Measurements from ENCODE around the gene EXOSC3. TPM values are rescaled to one million over a fixed set of nuclear protein-coding genes. Genes with fewer than 3 reads are reported as not detected.

The EXOSC3 gene
- total RNA-seq, 1 experiment from 2014 or later = 81.0 TPM

- Histone ChIP-seq H2AK5ac (ENCODE audit: insufficient read length, low read length) (no peak overlapping the region), H3K79me2 (ENCODE audit: insufficient read depth, low read length) (no peaks in the 10 kb centered on the region; the same call in 1 of the 2 replicates), H3K27ac (ENCODE audit: insufficient read length, low read depth, low read length) (no peak overlapping the region), H2BK15ac (ENCODE audit: low read depth, low read length) (no peak overlapping the region), H3K14ac (ENCODE audit: insufficient read depth, low read length) (no peak overlapping the region), H3K23me2 (ENCODE audit: insufficient read length, low read depth, low read length, poor library complexity, severe bottlenecking) (peaks cover 4% of the 10 kb centered on the region), H4K8ac (replicated peaks; ENCODE audit: insufficient read length, low read depth, low read length) (no peak overlapping the region), H3K9me3 (ENCODE audit: control insufficient read depth, low read depth, low read length) (no peaks in the 10 kb centered on the region), H2BK20ac (ENCODE audit: low read depth, low read length, poor library complexity, severe bottlenecking) (no peak overlapping the region), H3K9ac (ENCODE audit: extremely low read depth, insufficient read length, low read length) (no peak overlapping the region), H3K79me1 (ENCODE audit: insufficient read depth, low read depth, low read length, poor library complexity, severe bottlenecking) (no peaks in the 10 kb centered on the region), H4K20me1 (ENCODE audit: control insufficient read depth, insufficient read depth, insufficient read length) (no peaks in the 10 kb centered on the region), H4K91ac (ENCODE audit: insufficient read length, low read depth, low read length) (no peak overlapping the region), H2BK5ac (ENCODE audit: insufficient read length, low read length) (no peak overlapping the region), H3T11ph (ENCODE audit: low read length) (no peak overlapping the region), H2AFZ (ENCODE audit: low read length) (no peak overlapping the region), H3K27me3 (ENCODE audit: insufficient read depth, low read length) (no peaks in the 10 kb centered on the region), H3K4me1 (ENCODE audit: insufficient read depth, low read length) (no peaks in the 10 kb centered on the region), H3K56ac (ENCODE audit: insufficient read length, low read depth, low read length) (no peak overlapping the region), H3K4ac (ENCODE audit: low read depth, low read length) (no peak overlapping the region), H3K23ac (ENCODE audit: insufficient read length, low read depth, low read length) (no peak overlapping the region), H3K4me2 (ENCODE audit: insufficient read depth, insufficient read length, low read length) (no peak overlapping the region), H4K5ac (ENCODE audit: insufficient read length, low read depth, low read length) (no peak overlapping the region), H3K18ac (ENCODE audit: insufficient read length, low read depth, low read length) (no peak overlapping the region), H2BK12ac (ENCODE audit: insufficient read length, low read depth, low read length) (no peak overlapping the region), H2BK120ac (ENCODE audit: low read depth, low read length, poor library complexity, severe bottlenecking) (no peak overlapping the region)
- Mint-ChIP-seq H3K36me3 (ENCODE audit: insufficient read depth in 1 of 3, low read depth in 3 of 3) (peaks cover 0 to 6% (median 3%) of the 10 kb centered on the region in 3 experiments; a peak in 4 of 7 replicates), H3K4me3 (no peak overlapping the region), H3K4me1 (peaks cover 9% of the 10 kb centered on the region in 2 experiments), H3K9me3 (no peaks in the 10 kb centered on the region), H3K27me3 (ENCODE audit: low read depth) (no peaks in the 10 kb centered on the region), H3K27ac (no peak overlapping the region)
- TF ChIP-seq CTCF (conservative IDR thresholded peaks at IDR 0.05) = no peak
- WGBS (ENCODE audit: extremely low coverage, insufficient read length, low lambda C conversion rate) = no CpG with 5 or more reads among the region's 3 CpGs
- no peak for DNase-seq
Measured at GRCh38 chr9:37758747-37759146, 26.1 kb downstream of the EXOSC3 start.
